ENCODE measurements around the gene PHOSPHO1. TPM values are rescaled to one million over a fixed set of nuclear protein-coding genes. Genes with fewer than 3 reads are reported as not detected.

The PHOSPHO1 gene
- total RNA-seq, 2 experiments from 2014 or later = not detected

DNA sequence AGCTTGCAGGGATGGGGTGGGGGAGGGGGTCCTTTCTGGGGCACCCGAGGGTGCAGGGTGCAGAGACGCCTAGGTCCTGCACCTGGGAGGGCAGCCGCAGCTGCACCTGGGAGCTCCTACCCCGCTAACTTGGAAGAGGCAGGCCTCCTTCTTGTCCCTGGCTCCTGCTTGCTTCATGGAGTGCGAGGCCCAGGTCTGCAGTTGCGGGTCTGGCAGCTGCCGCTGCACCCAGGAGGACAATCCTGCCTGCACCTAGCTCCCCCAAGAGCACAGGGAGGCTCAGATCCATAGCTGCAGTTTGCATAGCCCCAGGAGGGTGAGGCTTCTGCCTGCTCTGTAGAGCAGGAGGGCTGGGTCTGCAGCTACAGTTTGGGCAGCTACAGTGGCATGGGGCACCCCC lies 46.8 kb downstream of the PHOSPHO1 start:
- ChIA-PET POLR2A (no interaction called here), CTCF (ENCODE audit: unreplicated experiment) (no interaction called here)
- Histone ChIP-seq H2AFZ (ENCODE audit: low read length) (no peak overlapping the region), H3K79me2 (ENCODE audit: insufficient read depth, low read depth, low read length) (no peaks in the 10 kb centered on the region), H3K4me1 (ENCODE audit: insufficient read depth, low read length, poor library complexity, severe bottlenecking) (peaks cover 6% of the 10 kb centered on the region), H3K4me2 (ENCODE audit: low read length) (no peak overlapping the region), H3K4me3 (ENCODE audit: low read depth, low read length, poor library complexity, severe bottlenecking) (no peak overlapping the region), H4K20me1 (ENCODE audit: insufficient read depth, low read length) (no peaks in the 10 kb centered on the region), H3K36me3 (ENCODE audit: insufficient read depth, low read length) (no peaks in the 10 kb centered on the region), H3K27ac (ENCODE audit: low read depth, low read length, poor library complexity, severe bottlenecking) (no peak overlapping the region), H3K9me3 (ENCODE audit: low read length) (peaks cover 28% of the 10 kb centered on the region; the same call in 1 of the 2 replicates), H3K9me2 (ENCODE audit: insufficient read depth, low read length) (no peaks in the 10 kb centered on the region)
- BruUV-seq (replicated peaks) = no TSS peak
- TF ChIP-seq, protein P1, sequence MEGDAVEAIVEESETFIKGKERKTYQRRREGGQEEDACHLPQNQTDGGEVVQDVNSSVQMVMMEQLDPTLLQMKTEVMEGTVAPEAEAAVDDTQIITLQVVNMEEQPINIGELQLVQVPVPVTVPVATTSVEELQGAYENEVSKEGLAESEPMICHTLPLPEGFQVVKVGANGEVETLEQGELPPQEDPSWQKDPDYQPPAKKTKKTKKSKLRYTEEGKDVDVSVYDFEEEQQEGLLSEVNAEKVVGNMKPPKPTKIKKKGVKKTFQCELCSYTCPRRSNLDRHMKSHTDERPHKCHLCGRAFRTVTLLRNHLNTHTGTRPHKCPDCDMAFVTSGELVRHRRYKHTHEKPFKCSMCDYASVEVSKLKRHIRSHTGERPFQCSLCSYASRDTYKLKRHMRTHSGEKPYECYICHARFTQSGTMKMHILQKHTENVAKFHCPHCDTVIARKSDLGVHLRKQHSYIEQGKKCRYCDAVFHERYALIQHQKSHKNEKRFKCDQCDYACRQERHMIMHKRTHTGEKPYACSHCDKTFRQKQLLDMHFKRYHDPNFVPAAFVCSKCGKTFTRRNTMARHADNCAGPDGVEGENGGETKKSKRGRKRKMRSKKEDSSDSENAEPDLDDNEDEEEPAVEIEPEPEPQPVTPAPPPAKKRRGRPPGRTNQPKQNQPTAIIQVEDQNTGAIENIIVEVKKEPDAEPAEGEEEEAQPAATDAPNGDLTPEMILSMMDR (conservative IDR thresholded peaks at IDR 0.05; ENCODE audit: low read length) = no peak
- TF ChIP-seq EZH2phosphoT487 (IDR thresholded peaks at IDR 0.05; ENCODE audit: borderline replicate concordance, low read depth, low read length) = no peak
- no peak for DNase-seq (ENCODE audit: low spot score)
- intact Hi-C loops (cut with micrococcal nuclease; ENCODE audit: unreplicated experiment) = no loop called here

DNA sequence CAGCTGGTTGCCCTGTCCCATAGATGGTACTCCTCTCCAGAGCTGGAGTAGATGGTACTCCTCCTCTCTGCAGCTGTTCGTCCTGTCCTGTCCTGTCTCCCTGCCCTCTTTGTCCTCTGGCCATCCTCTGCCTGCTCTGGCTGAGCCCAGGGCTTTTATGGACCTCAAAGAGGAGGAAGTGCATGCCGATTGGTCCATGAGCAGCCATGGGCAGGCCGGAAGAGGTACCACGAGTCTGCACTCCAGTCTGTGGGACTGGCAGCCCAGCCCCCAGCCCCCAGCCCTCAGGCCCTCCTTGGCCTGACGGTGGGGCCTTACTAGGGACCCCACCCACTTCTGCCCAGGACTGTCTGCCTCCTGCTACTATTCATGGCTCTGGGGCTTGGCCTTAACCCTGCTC lies 47.2 kb downstream of the PHOSPHO1 start:
- Histone ChIP-seq H3K9me2 (ENCODE audit: insufficient read depth, low read length) (no peaks in the 10 kb centered on the region), H3K36me3 (ENCODE audit: insufficient read depth, low read length) (no peaks in the 10 kb centered on the region), H3K4me1 (ENCODE audit: insufficient read depth, low read length, poor library complexity, severe bottlenecking) (peaks cover 6% of the 10 kb centered on the region), H3K4me2 (ENCODE audit: low read length) (no peak overlapping the region), H3K27ac (ENCODE audit: low read depth, low read length, poor library complexity, severe bottlenecking) (no peak overlapping the region), H3K79me2 (ENCODE audit: insufficient read depth, low read depth, low read length) (no peaks in the 10 kb centered on the region), H3K9me3 (ENCODE audit: low read length) (peaks cover 28% of the 10 kb centered on the region; the same call in 1 of the 2 replicates), H3K4me3 (ENCODE audit: low read depth, low read length, poor library complexity, severe bottlenecking) (no peak overlapping the region), H2AFZ (ENCODE audit: low read length) (no peak overlapping the region), H4K20me1 (ENCODE audit: insufficient read depth, low read length) (no peaks in the 10 kb centered on the region)
- no peak for DNase-seq (ENCODE audit: low spot score)
- intact Hi-C loops (cut with micrococcal nuclease; ENCODE audit: unreplicated experiment) = no loop called here
- TF ChIP-seq EZH2phosphoT487 (IDR thresholded peaks at IDR 0.05; ENCODE audit: borderline replicate concordance, low read depth, low read length) = no peak
- TF ChIP-seq, protein P1 (conservative IDR thresholded peaks at IDR 0.05; ENCODE audit: low read length) = no peak
- ChIA-PET POLR2A (interaction anchor here (0.5 kb wide), 1 partner anchor 185 kb away, joined by 3 read pairs; no protein-coding TSS in a partner anchor), CTCF (ENCODE audit: unreplicated experiment) (interaction anchor here (0.8 kb wide), 1 partner anchor 48 kb away, joined by 3 read pairs; no protein-coding TSS in a partner anchor)
- no TSS peak for BruUV-seq (replicated peaks)

DNA sequence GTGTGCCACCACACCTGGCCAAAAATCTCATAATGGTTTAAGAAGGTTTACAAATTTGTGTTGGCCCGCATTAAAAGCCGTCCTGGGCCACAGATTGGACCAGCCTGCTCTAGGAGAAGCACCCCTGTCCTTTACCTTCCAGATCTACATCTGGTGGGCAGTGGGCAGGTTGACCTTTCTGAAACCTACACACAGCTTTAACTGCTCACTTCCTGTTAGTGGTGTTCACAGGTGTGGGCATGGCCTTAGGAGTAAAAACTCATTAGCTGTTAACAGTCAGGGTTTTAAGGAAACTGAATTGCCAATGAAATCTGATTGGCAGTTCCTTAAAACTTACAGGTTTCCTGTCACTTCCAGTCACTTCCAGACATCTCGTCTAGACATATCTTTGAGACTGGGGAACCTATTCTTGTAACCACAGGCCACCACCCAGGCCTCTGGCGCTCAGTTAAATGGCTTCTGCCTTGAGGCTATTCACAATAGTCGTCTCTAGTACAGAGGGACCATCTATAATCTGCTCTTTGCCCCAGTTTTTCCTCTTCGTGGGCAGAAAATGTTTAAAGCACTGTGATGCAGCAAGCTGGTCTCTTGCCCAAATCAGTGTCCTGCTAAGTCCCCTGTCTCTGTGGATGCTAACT lies 49.5 kb downstream of the PHOSPHO1 start:
- Histone ChIP-seq H3K9me3 (ENCODE audit: low read length) (peaks cover 27% of the 10 kb centered on the region; the same call in 1 of the 2 replicates), H3K36me3 (ENCODE audit: insufficient read depth, low read length) (no peaks in the 10 kb centered on the region), H3K4me3 (ENCODE audit: low read depth, low read length, poor library complexity, severe bottlenecking) (no peak overlapping the region), H3K4me1 (ENCODE audit: insufficient read depth, low read length, poor library complexity, severe bottlenecking) (peaks cover 6% of the 10 kb centered on the region), H3K9me2 (ENCODE audit: insufficient read depth, low read length) (no peaks in the 10 kb centered on the region), H3K4me2 (ENCODE audit: low read length) (no peak overlapping the region), H4K20me1 (ENCODE audit: insufficient read depth, low read length) (no peaks in the 10 kb centered on the region), H3K27ac (ENCODE audit: low read depth, low read length, poor library complexity, severe bottlenecking) (no peak overlapping the region), H3K79me2 (ENCODE audit: insufficient read depth, low read depth, low read length) (no peaks in the 10 kb centered on the region), H2AFZ (ENCODE audit: low read length) (0 out of 2 replicates have a peak overlapping the region, but pooled peaks have one; percentile 11)
- TF ChIP-seq, protein P1 (conservative IDR thresholded peaks at IDR 0.05; ENCODE audit: low read length) = no peak
- TF ChIP-seq EZH2phosphoT487 (IDR thresholded peaks at IDR 0.05; ENCODE audit: borderline replicate concordance, low read depth, low read length) = no peak
- peak; percentile 18 for DNase-seq (ENCODE audit: low spot score)
- intact Hi-C loops (cut with micrococcal nuclease; ENCODE audit: unreplicated experiment) = loop anchor here (1.0 to 2.0 kb wide), 2 partner anchors 46 to 110 kb away; no protein-coding TSS in a partner anchor
- CTCF ChIA-PET (ENCODE audit: unreplicated experiment) = interaction anchor here (1.9 kb wide), 1 partner anchor 46 kb away, joined by 11 read pairs; no protein-coding TSS in a partner anchor
- BruUV-seq (replicated peaks) = no TSS peak
- POLR2A ChIA-PET = no interaction called here
